Measurements from ENCODE around the gene SMARCD3. TPM values are rescaled to one million over a fixed set of nuclear protein-coding genes. Genes with fewer than 3 reads are reported as not detected.

The SMARCD3 gene
- total RNA-seq, 2 donors from 2014 or later: 45.8 to 68.4 TPM

GRCh38 chr7:151240942-151241754 is 7.3 kb downstream of the SMARCD3 start:
- intact Hi-C loops (cut with DNase I): loop anchor here (5.0 to 10.0 kb wide), 2 partner anchors 61 to 64 kb away; no protein-coding TSS in a partner anchor
- DNase-seq (ENCODE audit: low spot score): peak; percentile 54

GRCh38 chr7:151240536-151240935 is 8.0 kb downstream of the SMARCD3 start:
- intact Hi-C loops (cut with DNase I): loop anchor here (5.0 to 10.0 kb wide), 2 partner anchors 62 to 64 kb away; no protein-coding TSS in a partner anchor
- peak; percentile 58 for DNase-seq (ENCODE audit: low spot score)

GRCh38 chr7:151239837-151240459 is 8.5 kb downstream of the SMARCD3 start:
- intact Hi-C loops (cut with DNase I): loop anchor here (5.0 to 10.0 kb wide), 2 partner anchors 62 to 65 kb away; no protein-coding TSS in a partner anchor
- DNase-seq (ENCODE audit: low spot score): peak; percentile 50

GRCh38 chr7:151238924-151239836 is 9.3 kb downstream of the SMARCD3 start:
- peak; percentile 75 for DNase-seq (ENCODE audit: low spot score)
- intact Hi-C loops (cut with DNase I): no loop called here

- DNase-seq (ENCODE audit: low spot score): peak; percentile 73
- intact Hi-C loops (cut with DNase I): no loop called here
These were observed 10.2 kb downstream of the SMARCD3 start for GRCh38 chr7:151238190-151238810.

- DNase-seq (ENCODE audit: low spot score): peak; percentile 80
- intact Hi-C loops (cut with DNase I): no loop called here
These were observed 11.0 kb downstream of the SMARCD3 start for GRCh38 chr7:151237244-151238189.

GRCh38 chr7:151236406-151236805 is 12.1 kb downstream of the SMARCD3 start:
- DNase-seq (ENCODE audit: low spot score): peak; percentile 53
- intact Hi-C loops (cut with DNase I): no loop called here

GRCh38 chr7:151235091-151235787 is 13.3 kb downstream of the SMARCD3 start:
- intact Hi-C loops (cut with DNase I): no loop called here
- peak; percentile 51 for DNase-seq (ENCODE audit: low spot score)

GRCh38 chr7:151233804-151234203 is 14.7 kb downstream of the SMARCD3 start:
- peak; percentile 62 for DNase-seq (ENCODE audit: low spot score)
- intact Hi-C loops (cut with DNase I): no loop called here

- DNase-seq (ENCODE audit: low spot score): peak; percentile 90
- intact Hi-C loops (cut with DNase I): no loop called here
These were observed 15.4 kb downstream of the SMARCD3 start for GRCh38 chr7:151232917-151233701.

GRCh38 chr7:151232091-151232916 is 16.2 kb downstream of the SMARCD3 start, which contains the start of gene CHPF2:
CHPF2 (plus strand) TSS chr7:151232483; CDS start chr7:151234012, 1,529 bp downstream.
- intact Hi-C loops (cut with DNase I): no loop called here
- peak; percentile 98 for DNase-seq (ENCODE audit: low spot score)

GRCh38 chr7:151231080-151231479 is 17.4 kb downstream of the SMARCD3 start:
- DNase-seq (ENCODE audit: low spot score): no peak
- intact Hi-C loops (cut with DNase I): no loop called here

- intact Hi-C loops (cut with DNase I): no loop called here
- DNase-seq (ENCODE audit: low spot score): peak; percentile 58
These were observed 19.2 kb downstream of the SMARCD3 start for GRCh38 chr7:151229249-151229648.

- intact Hi-C loops (cut with DNase I): no loop called here
These were observed 20.2 kb downstream of the SMARCD3 start for GRCh38 chr7:151228024-151228866.

More at GRCh38 chr7:151228024-151228866, 20.2 kb downstream of the SMARCD3 start:
- peak; percentile 20 for DNase-seq (ENCODE audit: low spot score)
